COLO829 (cell line): ENCODE data around the gene SLC43A1.

Source experiments
- DNase-seq: peaks from one replicate; pipeline ENCODE4 v3.0.0; 2012; ENCODE audit warnings: low spot score

Gene SLC43A1

DNA sequence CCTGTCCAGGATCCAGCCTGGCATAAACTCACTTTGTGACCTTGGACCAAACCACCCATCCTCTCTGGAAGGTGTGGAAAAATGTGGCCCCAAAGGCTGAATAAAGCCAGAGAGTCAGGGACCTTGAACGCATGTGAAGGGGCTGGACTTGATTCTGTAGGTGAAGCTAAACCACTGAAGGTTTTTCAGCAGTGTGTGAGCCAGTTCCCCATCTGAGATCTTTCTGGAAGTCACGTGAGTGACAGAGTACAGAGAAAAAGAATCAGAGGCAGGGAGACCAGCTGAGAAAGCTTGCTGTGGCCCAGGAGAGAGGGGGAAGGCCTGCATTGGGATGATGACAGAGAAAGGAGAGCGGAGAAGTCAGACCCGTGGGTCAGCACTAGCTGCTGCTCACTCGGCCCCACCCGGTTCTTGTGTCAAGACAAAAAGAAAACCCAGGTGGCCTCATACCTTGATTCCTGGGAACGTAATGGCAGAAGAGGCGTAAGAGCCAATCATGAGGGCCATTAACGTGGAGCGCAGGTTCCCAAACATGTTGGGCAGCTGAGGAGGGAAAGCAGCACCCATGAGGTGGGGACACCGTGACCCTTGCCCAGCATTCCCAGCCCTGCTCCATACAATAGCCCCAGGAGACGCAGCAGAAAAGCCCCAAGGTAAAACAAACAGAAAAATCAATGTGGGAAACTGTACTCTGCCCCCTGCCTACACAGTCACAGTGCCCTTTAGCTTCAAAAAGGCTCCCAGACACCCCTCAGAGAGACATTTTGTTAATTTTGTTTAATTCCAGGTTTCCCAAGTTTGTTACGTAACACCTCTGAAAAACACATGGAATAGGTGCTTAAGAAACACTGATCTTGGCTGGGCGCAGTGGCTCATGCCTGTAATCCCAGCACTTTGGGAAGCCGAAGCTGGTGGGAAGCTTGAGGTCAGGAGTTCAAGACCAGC lies 17.9 kb downstream of the SLC43A1 start:
- DNase-seq, result no peak

DNA sequence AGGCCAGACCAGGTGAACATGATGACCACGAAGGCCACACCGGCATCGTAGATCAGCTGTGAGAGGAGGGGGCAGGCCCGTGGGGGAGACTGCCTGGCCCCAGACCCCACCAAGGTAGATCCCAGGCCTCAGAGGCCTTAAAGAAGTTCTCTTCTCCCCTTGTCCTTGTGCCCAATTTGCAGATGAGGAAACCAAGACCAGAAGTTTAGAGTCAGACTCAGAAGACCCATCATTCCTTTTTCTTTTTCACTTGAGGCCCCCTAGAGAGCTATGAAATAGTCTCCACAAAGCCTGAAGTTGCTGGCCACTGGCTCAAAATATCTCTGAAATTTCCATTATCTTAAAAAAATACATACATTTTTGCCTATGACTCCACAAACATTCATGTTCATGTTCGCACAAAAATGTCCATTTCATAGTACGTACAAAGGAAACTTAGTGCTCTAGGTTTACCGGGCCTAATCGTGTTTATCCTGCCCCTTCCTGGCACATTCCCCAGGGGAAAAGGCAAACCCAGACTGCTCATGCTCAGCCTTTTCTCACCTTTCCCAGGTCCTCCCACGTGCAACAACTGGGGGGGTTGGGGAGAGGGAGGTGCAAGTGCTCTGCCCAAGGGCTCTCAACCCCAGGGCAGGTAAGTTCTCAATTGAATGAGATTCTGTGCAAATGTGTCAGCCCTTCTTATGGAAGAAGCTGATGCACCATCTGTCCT lies 19.2 kb downstream of the SLC43A1 start:
- DNase-seq, result no peak

DNA sequence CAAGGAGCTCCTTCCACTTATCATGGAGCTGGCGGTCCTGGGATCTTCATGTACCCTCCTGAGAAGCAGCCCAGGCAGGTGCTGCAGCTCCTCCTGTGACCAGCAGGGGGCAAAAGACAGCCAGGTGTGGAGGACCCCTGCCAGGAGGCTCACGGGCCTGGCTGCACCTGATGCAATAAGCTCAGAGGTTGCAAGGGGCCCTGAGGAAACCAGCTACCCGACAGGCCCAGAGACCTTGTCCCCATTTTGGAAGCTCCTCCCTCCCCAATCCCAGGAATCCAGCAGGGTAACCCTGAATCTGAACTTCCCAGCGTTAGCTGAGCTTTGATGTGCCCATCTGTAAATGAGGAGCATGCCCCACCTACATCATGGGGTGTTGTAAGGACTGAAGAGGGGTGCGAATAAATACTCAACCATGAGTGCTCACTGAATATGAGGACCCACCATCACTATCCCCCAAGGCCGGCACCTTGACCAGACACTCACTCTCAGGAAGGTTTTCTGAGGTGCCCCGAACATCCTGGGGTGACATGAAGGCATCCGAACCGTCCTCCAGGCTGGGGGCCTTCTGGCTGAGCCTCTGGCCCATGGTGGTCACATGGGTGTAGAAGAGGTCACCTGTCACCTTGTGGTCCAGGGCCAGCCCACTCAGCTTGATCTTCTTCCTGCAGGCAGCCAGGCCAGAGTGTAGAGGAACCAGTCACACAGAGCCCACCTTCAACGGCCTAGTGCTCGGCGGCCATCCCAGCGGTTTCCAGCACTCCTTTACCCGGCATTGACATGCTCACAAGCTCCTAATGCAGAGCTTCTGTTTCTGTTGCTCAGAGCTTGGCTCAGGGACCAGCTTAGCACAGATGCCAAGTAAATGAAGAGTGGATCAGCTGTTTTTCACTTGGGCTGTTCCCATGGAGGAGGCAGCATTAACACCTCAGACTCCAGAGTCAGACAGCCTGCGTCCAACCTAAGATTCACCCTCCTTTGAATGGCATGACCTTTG lies 21.7 kb downstream of the SLC43A1 start:
- no peak for DNase-seq

DNA sequence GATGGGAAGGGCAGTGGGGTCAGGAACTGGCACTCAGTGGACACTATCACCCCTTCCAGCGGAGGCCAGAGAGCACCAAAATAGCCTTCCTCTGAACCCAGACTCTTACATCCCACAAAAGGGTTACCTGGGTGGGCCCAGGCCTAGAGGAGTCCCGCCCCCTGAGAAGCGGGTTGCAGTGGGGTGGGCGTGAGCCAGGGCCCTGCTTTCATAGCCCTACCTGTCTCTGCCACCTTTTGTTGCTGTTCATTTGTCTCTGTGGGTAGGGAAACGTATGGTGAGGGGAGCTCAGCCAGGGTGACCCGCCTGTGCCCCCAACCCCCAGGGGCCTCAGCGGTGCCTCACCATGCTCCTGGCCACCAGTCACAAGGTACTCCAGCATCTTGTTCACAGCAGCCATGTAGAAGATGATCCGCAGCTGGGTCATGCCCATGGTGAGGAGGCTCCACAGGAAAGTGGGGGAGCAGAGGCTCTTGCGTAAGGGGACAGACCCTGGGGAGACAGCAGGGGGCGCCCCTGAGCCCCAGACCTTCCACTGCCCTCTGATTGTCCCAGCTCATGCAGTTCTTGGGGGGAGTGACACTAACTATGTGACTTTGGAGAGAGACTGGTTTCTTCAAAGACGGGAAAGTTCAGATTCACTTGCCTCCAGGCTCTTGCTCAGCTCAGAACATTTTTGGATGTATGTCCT lies 24.0 kb downstream of the SLC43A1 start:
- no peak for DNase-seq

DNA sequence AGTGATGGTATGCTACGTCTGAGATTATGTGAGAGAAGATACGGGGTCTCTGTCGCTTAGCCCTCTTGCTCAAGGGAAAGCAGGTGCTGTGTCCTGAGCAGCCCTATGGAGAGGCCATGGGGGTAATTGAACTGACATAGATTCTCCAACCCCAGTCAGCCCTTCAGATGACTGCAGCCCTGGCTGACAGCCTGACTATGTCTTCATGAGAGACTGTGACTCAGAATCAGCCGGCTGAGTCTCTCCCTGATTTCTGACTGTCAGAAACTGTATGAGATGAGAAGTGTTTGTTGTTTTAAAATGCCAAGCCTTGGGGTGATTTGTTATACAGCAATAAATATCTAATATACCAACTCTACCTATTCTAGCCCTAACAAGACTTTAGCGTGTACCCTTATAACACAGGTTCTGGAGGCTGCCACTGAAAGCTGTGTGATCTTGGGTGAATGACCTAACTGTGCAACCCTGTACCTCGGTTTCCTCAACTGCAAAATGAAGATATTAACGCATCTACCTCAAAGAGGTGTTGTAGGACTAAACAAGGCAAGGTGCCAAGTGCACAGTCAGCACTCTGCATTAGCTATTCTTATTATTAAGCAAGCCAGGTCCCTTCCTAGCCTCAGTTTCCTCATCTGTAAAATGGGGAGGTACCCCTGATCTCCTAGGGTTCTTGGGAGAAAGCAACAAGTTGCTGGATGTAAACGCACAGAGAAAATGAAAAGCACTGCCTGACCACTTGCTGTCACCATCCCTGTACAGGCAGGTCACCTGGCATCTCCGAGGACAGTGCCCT lies 24.9 kb downstream of the SLC43A1 start:
- DNase-seq, result no peak

DNA sequence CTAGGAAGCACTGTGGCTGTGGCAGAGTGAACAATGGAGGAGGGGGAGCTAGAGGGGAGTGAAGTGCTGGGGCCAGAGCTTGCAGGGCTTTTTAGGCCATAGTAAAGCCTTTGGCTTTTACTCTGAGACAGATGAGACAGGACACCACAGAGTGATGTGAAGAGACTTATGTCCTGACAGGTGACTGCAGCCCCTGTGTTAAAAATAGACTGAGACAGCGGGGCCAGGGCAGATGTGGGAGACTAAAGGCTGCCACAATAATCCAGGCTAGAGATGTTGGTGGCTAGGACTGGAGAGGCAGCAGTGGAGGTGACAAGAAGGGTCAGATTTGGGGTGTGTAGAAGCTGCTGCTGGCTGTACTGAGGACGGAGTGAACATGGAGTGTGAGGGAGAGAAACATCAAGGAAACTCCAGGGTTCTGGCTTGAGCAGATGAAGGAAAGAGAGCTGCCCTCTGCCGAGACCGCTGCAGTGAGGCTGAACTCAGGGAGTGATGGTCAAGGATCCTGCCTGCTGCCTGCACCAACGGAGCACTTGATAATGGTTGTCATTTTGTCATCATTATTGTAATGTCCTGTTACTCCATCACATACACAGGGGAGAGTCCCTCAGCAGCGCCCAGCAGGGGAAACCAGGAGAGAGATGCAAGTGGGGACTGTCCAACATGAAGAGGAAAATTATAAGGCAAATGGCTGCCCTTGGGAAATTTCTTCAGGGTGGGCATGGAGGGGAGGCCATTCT lies 27.4 kb downstream of the SLC43A1 start:
- DNase-seq, result no peak

DNA sequence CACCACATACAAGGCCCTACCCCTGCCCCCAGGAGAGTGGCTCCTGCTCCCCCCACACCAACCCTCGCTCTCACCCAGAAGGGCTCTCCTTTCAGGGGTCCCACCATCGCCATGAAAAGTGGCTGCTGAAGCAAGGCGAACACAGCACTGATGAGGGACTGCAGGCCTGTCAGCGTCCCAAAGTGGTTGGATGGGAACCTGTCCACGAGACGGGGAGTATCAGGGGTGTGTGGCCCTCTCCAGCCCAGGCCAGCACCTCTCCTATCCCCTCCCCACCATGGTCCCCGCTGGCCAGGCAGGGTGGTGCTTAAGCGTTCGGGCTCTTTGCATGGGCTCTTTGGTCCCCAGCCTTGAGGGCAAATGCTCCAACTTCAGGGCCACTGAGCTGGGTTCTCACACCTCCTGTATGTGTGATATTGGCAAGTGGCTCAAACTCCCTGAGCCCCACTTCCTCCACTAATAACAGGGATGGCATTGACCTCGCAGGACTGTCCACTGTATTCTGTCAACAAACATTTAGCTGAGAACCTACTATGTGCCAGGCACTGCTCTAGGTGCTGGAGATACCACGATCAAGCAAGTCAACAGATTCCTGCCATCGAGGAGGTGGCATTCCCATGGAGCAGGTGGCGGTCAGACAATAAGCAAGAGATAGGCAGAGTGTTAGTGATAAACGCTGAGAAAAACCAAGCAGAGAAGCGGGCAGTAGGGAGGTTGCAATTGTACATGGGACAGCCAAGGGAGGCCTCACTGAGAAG lies 28.3 kb downstream of the SLC43A1 start:
- DNase-seq, result no peak

DNA sequence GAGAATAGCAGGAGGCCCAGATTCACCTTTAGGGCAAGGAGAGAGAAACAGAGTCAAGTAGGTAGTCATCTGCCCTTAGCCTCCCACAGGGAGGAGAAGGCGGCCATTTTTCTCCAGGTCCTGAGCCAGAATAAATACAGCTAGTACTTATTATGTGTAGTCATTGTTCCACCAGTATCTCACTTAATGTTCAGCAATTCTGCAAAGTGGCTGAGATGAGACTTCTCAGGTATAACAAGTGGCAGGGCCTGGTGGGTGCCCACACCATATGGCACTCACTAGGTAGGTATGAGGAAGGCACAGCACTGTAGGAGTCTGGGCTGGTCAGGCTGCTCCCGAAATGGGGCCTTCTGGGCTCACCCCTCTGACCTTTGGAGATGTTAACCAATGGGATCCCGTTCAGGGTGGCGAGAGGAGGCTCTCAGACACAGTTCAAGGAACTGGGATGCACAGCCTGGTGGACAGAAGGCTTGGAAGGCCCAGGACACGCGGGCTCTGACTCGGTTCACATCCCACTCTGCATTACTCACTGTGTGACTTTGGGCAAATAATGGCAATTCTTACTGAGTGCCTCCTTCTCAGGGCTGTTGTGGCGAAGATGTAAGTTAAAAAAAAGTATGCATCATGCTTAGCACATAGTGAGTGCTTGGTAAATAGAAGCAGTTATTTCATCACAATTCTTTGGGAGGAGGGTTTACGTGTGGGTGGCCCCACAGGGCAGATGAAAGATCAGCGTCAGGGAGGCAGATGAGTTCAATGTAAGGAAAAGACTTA lies 30.1 kb downstream of the SLC43A1 start:
- DNase-seq, result no peak

DNA sequence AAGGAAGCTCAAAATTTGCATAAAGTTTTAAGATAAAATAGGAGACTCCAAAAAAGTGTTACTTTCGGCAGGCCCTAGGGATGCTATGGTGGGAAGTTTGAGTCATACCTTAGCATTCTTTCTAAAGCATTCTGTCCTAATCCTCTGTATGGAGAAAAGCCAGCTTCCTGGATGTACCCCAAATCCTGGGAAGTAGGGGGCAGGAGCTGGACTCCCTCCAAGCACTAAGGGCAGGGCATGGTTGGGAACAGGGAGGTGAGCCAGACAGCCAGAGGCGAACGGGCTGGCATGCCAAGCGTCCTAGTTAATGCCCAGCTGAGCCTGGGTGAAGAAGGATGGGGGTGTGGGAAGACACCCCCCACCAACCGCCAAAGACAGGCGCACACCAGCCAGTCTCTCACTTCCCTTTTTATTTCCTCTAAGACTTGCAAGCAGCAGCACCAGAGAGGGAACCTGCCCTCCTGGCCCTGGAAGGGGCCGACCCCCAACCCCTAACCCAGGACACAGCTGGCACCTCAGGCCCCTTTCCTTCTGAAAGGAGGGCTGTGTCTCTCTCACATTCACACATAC lies 31.3 kb downstream of the SLC43A1 start:
- no peak for DNase-seq

DNA sequence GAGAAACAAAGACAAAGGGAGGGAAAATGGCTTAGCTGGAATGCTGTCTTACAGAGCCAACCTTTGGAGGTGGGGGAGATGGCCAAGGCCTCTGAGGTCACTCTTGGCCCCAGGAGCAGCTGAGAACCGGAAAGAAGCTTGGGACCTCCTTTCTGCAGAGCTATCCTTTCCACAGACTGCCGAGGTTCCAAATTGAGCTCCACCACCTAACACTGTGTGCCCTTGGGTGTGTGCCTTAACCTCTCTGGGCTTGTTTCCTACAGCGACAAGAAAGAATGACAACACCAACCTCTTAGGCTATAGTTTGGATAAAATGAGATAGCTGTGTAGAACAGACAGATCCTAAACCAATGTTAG lies 32.0 kb downstream of the SLC43A1 start:
- DNase-seq, result no peak

DNA sequence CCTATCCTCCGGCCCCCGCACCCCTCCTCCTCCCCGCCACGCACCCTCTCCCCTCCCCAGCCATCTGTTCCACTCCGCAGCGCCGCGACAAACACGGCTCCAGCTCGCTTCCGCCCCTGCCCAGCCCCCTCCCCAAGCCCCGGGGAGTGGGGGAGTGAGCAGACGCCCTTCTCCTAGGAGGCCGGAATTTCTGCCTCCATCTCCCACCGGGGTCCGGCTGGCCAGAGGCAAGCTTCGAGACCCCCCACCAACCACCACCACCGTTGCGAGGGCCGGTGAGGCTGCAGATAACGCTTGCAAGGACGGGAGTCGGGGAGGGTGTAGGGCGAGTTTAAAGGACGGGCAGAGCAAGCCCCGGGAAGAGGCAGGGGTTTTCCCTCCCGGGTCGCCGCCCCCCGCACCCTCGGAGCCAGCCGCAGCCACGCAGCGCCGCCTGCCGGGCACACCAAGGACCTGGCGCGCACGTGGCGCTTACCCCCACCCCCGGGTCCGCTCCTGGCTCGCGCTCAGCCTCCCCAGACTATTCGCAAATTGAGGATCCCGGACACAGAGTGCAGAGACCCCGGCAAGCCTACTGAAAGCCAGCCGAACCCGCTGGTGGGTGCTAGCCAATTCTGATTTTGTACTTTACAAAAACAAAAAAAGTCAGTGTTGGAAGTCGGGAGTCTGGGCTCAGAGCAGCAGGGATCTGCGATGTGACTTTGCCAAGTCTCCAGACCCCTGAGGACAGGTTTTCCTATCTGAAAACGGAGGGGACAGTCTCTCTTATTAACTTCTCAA lies 32.5 kb downstream of the SLC43A1 start:
- peak; percentile 43 for DNase-seq

DNA sequence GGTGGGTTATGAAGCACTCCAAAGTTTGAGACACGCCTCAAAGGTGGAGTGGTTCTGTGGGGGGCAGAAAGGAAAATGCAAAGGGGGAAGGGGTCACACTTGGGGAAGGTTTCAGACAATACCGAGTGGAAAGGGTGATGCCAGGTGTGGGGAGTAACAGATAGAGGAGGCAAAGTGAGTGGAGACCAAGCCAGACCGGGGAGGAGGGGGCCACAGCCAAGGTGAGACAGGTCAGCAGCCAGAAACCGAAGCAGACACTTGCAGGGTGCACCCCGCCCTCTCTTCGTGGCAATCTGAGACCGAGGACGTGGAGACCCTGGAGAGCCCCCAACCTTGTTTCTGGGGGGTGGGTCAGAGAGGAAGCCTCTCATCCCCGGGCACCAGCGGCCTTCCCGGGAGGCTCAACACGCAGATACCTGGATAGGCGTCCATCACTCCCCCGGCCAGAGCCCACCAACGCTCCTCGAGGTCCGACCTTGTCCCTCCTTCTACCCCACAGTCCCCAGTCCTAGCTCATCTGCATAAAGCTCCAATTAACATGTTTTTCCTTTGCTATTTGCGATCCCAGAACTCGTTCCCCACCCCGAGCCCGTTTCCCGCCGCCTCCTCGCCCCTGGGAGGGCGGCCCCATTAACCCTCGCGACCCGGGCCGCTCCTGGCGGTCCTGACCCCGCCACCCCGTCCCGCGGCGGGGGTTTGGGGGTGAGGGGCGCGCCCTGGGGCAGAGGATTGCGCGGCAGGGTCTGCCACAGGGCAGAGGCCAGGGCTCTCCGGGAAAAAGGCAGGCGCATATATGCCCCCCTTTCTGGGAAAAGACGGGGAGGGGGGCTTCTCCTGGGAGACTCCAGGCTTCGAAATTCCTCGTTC lies 33.4 kb downstream of the SLC43A1 start:
- no peak for DNase-seq

DNA sequence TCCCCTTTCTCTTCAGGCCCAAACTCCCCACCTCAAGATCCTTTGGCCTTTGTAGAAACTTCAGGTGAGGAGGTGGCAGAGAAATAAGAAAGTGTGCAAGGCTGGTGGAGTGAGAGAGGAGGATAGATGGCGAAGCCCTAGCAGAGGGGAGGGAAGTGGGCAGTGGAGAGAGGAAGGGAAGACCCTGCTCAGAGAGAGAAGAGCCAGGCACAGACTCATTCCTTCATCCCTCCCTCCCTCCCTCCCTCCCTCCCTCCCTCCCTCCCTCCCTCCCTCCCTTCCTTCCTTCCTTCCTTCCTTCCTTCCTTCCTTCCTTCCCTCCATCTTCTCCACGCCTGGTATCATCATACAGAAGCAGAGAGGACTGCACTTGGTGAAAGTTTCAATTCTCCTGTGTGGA lies 34.2 kb downstream of the SLC43A1 start:
- no peak for DNase-seq

DNA sequence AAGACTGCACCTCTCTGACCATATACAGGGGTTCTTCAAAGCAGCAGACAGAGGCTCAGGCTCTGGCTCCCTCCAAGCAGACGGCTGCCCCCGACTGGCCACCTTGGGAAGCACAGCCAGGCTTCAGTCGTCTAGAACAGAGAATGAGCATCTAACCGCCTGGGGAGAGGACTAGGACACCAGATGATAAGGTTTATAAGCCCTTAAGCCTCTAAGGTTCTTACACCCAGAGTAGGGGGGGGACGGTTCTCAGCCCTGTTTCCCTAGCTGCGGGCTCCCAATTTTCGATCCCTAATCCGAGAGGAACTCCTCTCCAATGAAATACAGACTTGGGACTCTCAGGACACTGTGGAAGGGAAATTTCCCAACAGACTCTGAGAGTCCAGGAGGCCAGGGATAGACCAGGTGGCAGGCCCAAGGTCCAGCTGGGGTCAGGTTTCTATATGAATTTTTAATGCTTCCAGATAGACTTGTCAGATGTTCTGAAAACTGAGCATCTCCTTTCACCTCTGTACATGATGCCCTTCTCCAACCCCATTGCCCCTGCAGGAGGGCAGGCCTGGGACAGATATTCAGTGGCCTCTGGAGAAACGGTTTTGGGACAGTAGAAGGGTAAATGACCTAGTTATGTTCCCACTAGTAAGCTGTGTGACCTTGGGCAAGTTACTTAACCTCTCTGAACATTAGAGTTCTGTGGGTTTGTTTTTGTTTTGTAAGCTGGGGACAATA lies 34.9 kb downstream of the SLC43A1 start:
- peak; percentile 88 for DNase-seq

DNA sequence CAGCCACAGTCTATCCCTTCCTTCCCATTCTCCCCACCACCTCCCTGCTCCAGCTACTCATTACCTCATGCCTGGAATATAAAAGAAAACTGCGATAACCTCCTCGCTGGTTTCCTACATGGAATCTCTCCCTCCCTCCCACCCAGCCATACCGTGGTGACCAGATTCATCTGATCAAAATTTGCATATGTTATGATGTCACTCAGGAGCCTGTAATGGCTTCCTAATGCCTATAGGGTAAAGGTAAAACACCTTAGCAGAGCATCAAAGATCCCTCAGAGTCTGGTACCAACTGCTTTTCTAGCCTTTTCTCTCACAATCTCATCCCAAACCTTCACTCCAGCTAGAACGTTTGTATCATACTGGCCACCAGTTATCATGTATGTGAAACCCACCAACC lies 35.6 kb downstream of the SLC43A1 start:
- peak; percentile 35 for DNase-seq
